GM20000 (cell line): ENCODE data around the gene ZNF503.

Experiments
- DNase-seq: peaks from one replicate; pipeline ENCODE4 v3.0.0; 2012; ENCODE audit warnings: low spot score
- CTCF ChIP-seq: IDR thresholded peaks from 2 replicates; pipeline ENCODE4 v1.5.1; 2012; ENCODE audit warnings: mild to moderate bottlenecking, control low read depth; ENCODE audit errors: extremely low read depth, missing control alignments

ZNF503 gene

GRCh38 chr10:75431180-75432111 lies 29.9 kb upstream of the ZNF503 start, which contains the start of gene LRMDA:
LRMDA (plus strand) TSS chr10:75431624.
- DNase-seq, result peak; percentile 70
- TF ChIP-seq CTCF, result no peak

- TF ChIP-seq CTCF, result no peak
- DNase-seq, result no peak
Measured at GRCh38 chr10:75430000-75430763, 28.6 kb upstream of the ZNF503 start.

GRCh38 chr10:75429159-75429827 lies 27.7 kb upstream of the ZNF503 start:
- TF ChIP-seq CTCF, result no peak
- no peak for DNase-seq

- no peak for DNase-seq
- no peak for TF ChIP-seq CTCF
Measured at GRCh38 chr10:75428434-75429158, 27.0 kb upstream of the ZNF503 start.

GRCh38 chr10:75427951-75428350 lies 26.4 kb upstream of the ZNF503 start:
- no peak for TF ChIP-seq CTCF
- no peak for DNase-seq

GRCh38 chr10:75426880-75427279 lies 25.3 kb upstream of the ZNF503 start:
- TF ChIP-seq CTCF, result no peak
- DNase-seq, result no peak
